GM21723 (cell line): ENCODE data around the gene DNPEP.

Source experiments
- ATAC-seq: cut with Tn5 transposase; IDR thresholded peaks from one replicate; pipeline ENCODE4 v1.9.1; 2021; ENCODE audit warnings: mild to moderate bottlenecking, moderate library complexity; ENCODE audit not compliant: unreplicated experiment

DNPEP gene

DNA sequence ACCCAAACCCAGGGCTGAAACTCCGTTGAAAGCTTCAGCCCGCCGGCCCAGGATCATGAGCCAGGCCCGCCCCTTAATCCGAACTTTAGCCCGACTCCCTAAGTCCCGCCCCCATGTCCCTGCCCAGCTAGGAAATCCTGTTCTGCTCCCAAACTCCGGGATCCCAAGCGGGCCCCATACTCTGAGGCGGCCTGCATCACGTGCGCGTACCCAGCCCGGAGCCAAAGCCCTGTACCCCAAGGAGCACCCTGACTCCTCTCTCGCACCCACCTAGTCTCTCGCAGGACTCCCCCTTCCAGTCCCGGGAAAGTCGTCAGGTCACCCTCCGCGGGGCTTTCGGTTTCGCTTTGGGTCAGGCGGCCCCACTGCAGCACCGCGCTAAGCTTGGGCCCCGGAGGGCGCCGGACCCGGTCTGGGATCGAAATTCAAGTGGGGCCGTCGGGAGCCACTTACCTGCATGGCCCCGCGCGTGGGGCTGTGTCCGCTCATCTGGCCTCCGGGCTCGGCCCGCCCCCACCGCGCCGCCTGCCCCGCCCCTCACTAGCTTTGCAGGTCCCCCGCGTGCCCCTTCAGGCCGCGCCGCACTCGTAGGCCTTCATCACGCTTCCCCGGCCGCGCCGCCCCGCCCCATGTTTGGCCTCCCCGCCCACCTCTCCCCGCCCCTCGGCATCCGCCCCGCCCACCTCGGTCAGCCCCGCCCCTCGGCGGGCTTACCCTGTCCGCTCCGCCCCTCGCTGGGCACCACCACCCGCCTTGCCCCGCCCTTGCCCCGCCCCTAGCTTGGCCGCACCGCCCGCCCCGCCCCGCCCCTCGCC, at the start of gene DNPEP:
Gene DNPEP (minus strand): TSS at position 607 of the 815 bp plus-strand sequence. CDS start 118 bp downstream, at position 489.
- ATAC-seq = peak; percentile 68

GRCh38 chr2:219437141-219437540, 49.4 kb upstream of the DNPEP start:
- ATAC-seq = no peak

DNA sequence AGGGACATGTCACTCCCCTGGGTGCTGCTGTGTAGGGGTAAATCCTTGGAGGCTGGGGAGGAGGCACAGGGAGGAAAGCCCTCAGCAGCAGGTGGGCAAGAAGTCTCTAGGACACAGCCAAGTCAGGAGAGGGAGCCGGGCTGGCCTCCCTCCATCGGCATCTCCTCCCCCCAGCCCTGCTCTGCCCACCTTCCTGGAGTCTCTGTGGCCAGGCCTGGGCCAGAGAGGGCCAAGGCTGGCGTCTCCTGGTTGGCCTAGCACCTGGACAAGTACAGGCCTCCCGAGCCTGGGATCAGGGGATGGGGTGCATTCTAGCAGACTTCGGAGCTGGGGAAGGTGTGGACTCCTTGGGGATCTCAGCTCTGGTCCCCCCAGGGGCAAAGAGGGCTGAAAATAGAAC, 48.8 kb upstream of the DNPEP start:
- no peak for ATAC-seq

DNA sequence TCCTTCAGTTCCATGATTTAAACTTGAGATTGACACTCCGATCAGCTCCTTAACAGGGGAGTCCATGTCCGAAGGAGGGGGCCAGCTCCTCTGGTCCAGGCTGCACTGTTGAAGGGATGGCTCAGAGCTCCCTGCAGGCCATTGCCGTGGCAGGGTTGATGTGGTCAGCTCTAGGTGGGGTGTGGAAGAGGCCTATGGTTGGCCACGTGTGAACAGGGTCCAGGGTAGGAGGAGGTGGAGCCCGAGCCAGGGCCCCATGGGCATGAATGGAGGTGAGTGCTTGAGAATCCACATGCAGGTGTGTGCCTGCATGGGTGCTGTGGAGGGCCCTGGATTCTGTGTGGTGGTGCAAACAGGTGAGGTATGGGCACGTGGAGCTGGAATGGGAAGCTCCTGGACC, 48.0 kb upstream of the DNPEP start:
- ATAC-seq = no peak

DNA sequence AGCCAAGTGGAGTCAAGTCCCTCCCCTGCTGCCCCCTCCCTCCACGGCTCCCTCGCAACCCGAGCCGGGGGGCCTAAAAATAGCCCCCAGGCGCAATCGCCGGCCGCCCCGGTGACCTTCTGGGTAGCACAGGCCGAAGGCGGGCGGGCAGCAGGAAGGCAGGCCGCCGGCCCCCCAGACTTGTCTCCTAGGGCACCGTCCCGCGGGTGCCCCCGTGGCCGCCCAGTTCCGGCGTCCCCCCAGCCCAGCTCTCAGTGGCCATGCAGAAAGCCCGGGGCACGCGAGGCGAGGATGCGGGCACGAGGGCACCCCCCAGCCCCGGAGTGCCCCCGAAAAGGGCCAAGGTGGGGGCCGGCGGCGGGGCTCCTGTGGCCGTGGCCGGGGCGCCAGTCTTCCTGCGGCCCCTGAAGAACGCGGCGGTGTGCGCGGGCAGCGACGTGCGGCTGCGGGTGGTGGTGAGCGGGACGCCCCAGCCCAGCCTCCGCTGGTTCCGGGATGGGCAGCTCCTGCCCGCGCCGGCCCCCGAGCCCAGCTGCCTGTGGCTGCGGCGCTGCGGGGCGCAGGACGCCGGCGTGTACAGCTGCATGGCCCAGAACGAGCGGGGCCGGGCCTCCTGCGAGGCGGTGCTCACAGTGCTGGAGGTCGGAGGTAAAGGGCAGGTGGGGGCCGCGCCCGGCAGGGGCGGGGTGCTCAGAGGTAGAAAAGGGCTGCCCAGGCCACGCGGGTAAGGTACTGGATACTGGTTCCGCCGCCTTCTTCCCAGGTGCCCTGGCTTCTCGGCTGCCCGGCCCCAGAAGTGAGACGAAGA, 47.2 kb upstream of the DNPEP start, which contains the start of gene SPEG:
Gene SPEG (plus strand): TSS at position 126 of the 808 bp plus-strand sequence. CDS start 135 bp downstream, at position 261.
- ATAC-seq = no peak

DNA sequence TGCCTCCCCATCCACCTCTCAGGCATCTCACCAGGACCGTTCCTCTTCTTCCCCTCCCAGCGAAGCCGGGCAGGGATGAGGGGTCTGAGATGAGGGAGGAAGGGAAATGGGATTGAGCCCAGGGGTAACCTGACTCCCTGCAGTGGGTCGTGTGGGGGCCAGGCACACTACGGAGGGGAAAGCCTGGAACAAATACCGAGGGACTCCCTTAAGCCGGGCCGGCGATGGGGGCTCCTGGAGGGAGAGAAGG, 46.7 kb upstream of the DNPEP start:
- ATAC-seq = no peak

DNA sequence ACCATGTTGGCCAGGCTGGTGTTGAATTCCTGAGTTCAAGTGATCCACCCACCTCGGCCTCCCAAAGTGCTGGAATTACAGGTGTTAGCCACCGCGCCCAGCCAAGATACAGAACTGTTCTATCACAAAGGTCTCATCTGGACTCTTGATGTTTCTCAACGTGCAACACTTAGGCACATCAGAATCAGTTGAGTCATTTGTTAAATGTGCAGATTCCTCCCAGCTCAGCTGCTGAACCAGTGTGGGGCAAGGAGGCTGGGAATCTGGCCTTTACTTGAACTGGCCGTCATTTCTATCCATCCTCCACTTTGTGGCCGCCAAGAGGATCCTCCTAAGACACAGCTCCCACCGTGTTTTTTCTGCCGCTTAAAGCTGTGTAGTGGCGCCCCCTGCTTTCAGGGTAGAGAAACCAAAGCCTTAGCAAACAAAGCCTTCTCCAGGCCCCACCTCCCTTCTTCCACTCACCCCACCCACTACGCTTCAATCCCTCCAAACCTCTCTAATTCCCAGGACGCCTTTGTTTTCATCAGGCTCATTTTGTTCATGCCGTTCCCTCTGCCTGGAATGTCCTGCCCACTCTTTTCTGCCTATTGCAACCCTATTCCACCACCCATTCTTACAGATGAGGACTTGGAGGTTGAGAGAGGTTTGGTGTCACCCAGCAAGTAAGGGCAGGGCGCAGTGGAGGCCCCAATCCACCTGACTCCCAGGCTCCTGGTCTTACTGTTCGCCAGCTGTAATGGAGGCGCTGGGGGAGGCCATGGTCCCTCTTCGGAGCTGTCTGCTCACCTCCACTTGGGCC, 46.2 kb upstream of the DNPEP start:
- no peak for ATAC-seq

GRCh38 chr2:219430633-219431615, 43.2 kb upstream of the DNPEP start:
- no peak for ATAC-seq

DNA sequence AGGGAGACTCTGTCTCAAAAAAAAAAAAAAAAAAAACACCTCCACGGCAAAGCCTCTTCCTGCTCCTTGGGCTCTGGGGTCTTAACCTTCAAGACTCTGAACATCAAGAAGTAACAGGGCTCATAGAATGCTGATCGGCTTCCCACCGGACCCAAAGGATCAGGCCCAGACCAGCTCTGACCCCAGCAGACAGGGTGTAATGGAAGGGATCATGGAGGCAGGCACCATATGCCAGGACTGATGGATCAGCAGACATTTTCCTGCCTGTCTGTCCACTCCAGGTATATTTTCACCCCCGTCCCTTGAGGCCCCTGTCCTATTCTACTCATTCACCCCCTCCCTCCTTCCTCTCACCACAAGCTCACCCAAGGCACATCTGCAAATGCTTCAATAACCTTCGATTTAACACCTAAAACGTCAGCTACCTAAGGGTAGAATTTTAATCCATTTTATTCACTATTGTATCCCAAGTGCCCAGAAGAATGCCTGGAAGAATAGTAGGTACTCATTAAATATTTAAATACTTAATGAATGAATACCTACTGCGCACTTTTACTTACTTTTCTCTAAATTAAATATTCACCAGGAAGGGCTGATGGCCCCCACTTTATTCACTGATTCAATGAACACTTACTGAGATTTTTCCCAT, 42.4 kb upstream of the DNPEP start:
- ATAC-seq = no peak

- no peak for ATAC-seq
Measured at GRCh38 chr2:219428469-219428868, 40.8 kb upstream of the DNPEP start.

GRCh38 chr2:219426534-219427136, 38.9 kb upstream of the DNPEP start:
- ATAC-seq = no peak

DNA sequence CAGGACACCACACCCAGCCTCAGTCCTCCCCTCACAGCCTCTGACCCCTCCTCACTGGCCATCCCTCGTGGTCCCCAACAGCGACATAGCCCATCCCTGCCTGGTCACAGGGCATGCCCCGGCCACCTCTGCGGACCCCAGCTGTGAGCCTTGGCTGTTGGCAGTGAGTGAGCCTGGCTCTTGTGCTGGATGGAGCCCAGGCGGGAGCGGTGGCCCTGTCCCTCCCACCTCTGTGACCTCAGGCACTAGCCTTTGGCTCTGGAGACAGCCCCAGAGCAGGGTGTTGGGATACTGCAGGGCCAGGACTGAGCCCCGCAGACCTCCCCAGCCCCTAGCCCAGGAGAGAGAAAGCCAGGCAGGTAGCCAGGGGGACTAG, 38.3 kb upstream of the DNPEP start:
- ATAC-seq = no peak

- ATAC-seq = no peak
Measured at GRCh38 chr2:219425238-219426067, 37.7 kb upstream of the DNPEP start.

GRCh38 chr2:219423652-219424377, 36.1 kb upstream of the DNPEP start:
- ATAC-seq = no peak

GRCh38 chr2:219422952-219423534, 35.3 kb upstream of the DNPEP start:
- ATAC-seq = no peak

DNA sequence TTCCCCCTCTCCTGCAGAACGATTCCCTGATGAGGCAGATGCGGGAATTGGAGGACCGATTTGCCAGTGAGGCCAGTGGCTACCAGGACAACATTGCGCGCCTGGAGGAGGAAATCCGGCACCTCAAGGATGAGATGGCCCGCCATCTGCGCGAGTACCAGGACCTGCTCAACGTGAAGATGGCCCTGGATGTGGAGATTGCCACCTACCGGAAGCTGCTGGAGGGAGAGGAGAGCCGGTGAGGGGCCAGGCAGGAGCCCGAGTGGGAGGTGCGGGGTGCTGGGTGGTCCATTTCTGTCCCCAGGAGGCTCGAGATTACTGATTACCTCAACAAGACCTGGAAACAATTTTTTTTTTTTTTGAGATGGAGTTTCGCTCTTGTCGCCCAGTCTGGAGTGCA, 33.6 kb upstream of the DNPEP start:
- no peak for ATAC-seq

DNA sequence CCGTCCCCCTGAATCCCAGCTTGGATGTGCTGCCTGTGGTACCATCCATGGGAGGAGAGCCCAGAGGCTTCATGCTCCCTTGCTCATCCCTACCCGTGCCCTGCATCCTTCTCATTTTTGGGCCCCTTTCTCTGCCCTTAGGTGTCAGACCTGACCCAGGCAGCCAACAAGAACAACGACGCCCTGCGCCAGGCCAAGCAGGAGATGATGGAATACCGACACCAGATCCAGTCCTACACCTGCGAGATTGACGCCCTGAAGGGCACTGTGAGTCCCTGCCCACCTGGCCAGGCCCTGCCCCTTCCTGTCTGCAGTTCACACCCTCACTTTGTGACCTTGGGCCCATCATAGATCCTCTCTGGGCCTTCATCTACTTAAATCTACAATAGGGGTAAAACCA, 33.0 kb upstream of the DNPEP start:
- ATAC-seq = no peak
